GM23338 (cell line): Measurements from ENCODE around the gene NRL. TPM values are rescaled to one million over a fixed set of nuclear protein-coding genes. Genes with fewer than 3 reads are reported as not detected.

Experiments used
- ATAC-seq: fragments of 200-7000 bp; cut with Tn5 transposase; 3 replicates; pipeline ENCODE4 v1.9.1; 2020
- DNase-seq: peaks from one replicate; pipeline ENCODE4 v3.0.0-alpha.2; 2015; ENCODE audit warnings: low spot score
- H2AFZ ChIP-seq: fragments of 200-600 bp; sonication (generic); 2 replicates; pipeline ENCODE4 v1.8.0; 2016; ENCODE audit warnings: antibody characterized with exemption, mild to moderate bottlenecking, moderate library complexity
- H3F3A ChIP-seq: fragments of 200-600 bp; sonication (generic); replicated peaks from 2 replicates; pipeline ENCODE4 v1.8.0; 2017; ENCODE audit warnings: antibody characterized with exemption, mixed run types, low read depth
- H3K27ac ChIP-seq: fragments of 200-600 bp; sonication (generic); 2 replicates; pipeline ENCODE4 v1.6.1; 2016; ENCODE audit warnings: low read depth
- H3K27me3 ChIP-seq: fragments of 200-600 bp; sonication (generic); 2 replicates; pipeline ENCODE4 v1.8.0; 2016; ENCODE audit warnings: mild to moderate bottlenecking, mixed run types, moderate library complexity; ENCODE audit not compliant: insufficient read depth
- H3K36me3 ChIP-seq: fragments of 200-600 bp; sonication (generic); 2 replicates; pipeline ENCODE4 v1.8.0; 2016; ENCODE audit warnings: mild to moderate bottlenecking; ENCODE audit not compliant: insufficient read depth
- H3K4me1 ChIP-seq: fragments of 200-600 bp; sonication (generic); 2 replicates; pipeline ENCODE4 v1.8.0; 2016; ENCODE audit warnings: mild to moderate bottlenecking, moderate library complexity; ENCODE audit not compliant: insufficient read depth
- H3K4me2 ChIP-seq: fragments of 200-600 bp; sonication (generic); 2 replicates; pipeline ENCODE4 v1.7.1; 2017; ENCODE audit warnings: mixed run types
- H3K4me3 ChIP-seq: fragments of 200-600 bp; sonication (generic); 2 replicates; pipeline ENCODE4 v1.6.1; 2016; ENCODE audit warnings: mixed run types
- H3K79me2 ChIP-seq: fragments of 200-600 bp; sonication (generic); replicated peaks from 2 replicates; pipeline ENCODE4 v1.8.0; 2017; ENCODE audit warnings: mild to moderate bottlenecking; ENCODE audit not compliant: insufficient read depth
- H3K9me2 ChIP-seq: fragments of 200-600 bp; sonication (generic); 2 replicates; pipeline ENCODE4 v1.8.0; 2017; ENCODE audit not compliant: insufficient read depth
- H4K20me1 ChIP-seq: fragments of 200-600 bp; sonication (generic); replicated peaks from 2 replicates; pipeline ENCODE4 v1.8.0; 2017; ENCODE audit warnings: mild to moderate bottlenecking; ENCODE audit not compliant: insufficient read depth
- H3K27ac Mint-ChIP-seq: 2 replicates; pipeline ENCODE4 v1.8.0; 2020; ENCODE audit warnings: inconsistent platforms, mild to moderate bottlenecking, moderate library complexity, mixed read lengths
- H3K27me3 Mint-ChIP-seq: 3 replicates; pipeline ENCODE4 v1.8.0; 2022; ENCODE audit warnings: low read depth, mild to moderate bottlenecking, moderate library complexity, mixed read lengths, inconsistent platforms; ENCODE audit not compliant: insufficient read depth, poor library complexity
- H3K36me3 Mint-ChIP-seq: 3 replicates; pipeline ENCODE4 v1.8.0; 2021; ENCODE audit warnings: low read depth, mild to moderate bottlenecking, inconsistent platforms, moderate library complexity, mixed read lengths
- H3K4me1 Mint-ChIP-seq: 3 replicates; pipeline ENCODE4 v1.8.0; 2020; ENCODE audit warnings: mild to moderate bottlenecking, inconsistent platforms, mixed read lengths
- H3K4me3 Mint-ChIP-seq: 3 replicates; pipeline ENCODE4 v1.8.0; 2021; ENCODE audit warnings: moderate library complexity, mild to moderate bottlenecking, inconsistent platforms, mixed read lengths
- H3K9me3 Mint-ChIP-seq: 3 replicates; pipeline ENCODE4 v1.8.0; 2020; ENCODE audit warnings: moderate library complexity, mild to moderate bottlenecking, inconsistent platforms, mixed read lengths
- CREB1 ChIP-seq: fragments of 250-450 bp; sonication (Bioruptor Pico); IDR thresholded peaks from 2 replicates; pipeline ENCODE4 v1.5.0; 2020; ENCODE audit warnings: low read depth, mild to moderate bottlenecking, moderate library complexity
- CTCF ChIP-seq, 2 experiments: fragments of 200-600 bp in 1 of 2; sonication (generic) in 1 of 2; conservative IDR thresholded peaks; 2 replicates each; pipeline versions ENCODE4 v1.5.1 to v1.6.1; 2016 to 2017; ENCODE audit warnings: antibody characterized with exemption in 2 of 2, low read depth in 2 of 2, mild to moderate bottlenecking in 2 of 2, moderate library complexity in 1 of 2
- EZH2 ChIP-seq: fragments of 200-600 bp; sonication (generic); IDR thresholded peaks from one replicate; pipeline ENCODE4 v1.8.0; 2017; ENCODE audit warnings: antibody characterized with exemption, mild to moderate bottlenecking, low read depth; ENCODE audit not compliant: unreplicated experiment
- EZH2phosphoT487 ChIP-seq: fragments of 200-600 bp; sonication (generic); IDR thresholded peaks from one replicate; pipeline ENCODE4 v1.8.1; 2018; ENCODE audit warnings: antibody characterized with exemption; ENCODE audit not compliant: unreplicated experiment
- JUNB ChIP-seq: IDR thresholded peaks from one replicate; pipeline ENCODE4 v1.6.1; 2016; ENCODE audit warnings: antibody characterized with exemption; ENCODE audit not compliant: unreplicated experiment
- NANOG ChIP-seq: IDR thresholded peaks from 2 replicates; pipeline ENCODE4 v1.6.1; 2016; ENCODE audit warnings: antibody characterized with exemption, borderline replicate concordance
- POLR2AphosphoS5 ChIP-seq: IDR thresholded peaks from 2 replicates; pipeline ENCODE4 v1.6.1; 2016; ENCODE audit warnings: antibody characterized with exemption, low read depth
- REST ChIP-seq: IDR thresholded peaks from one replicate; pipeline ENCODE4 v1.6.1; 2018; ENCODE audit warnings: antibody characterized with exemption; ENCODE audit not compliant: unreplicated experiment
- STAT1 ChIP-seq: IDR thresholded peaks from one replicate; pipeline ENCODE4 v1.6.1; 2016; ENCODE audit warnings: antibody characterized with exemption; ENCODE audit not compliant: unreplicated experiment
- ZNF114 ChIP-seq: fragments of 250-450 bp; sonication (Bioruptor Pico); IDR thresholded peaks from 2 replicates; pipeline ENCODE4 v1.5.0; 2020; ENCODE audit warnings: mild to moderate bottlenecking, moderate library complexity
- ZNF331 ChIP-seq: fragments of 250-450 bp; sonication (Bioruptor Pico); IDR thresholded peaks from 2 replicates; pipeline ENCODE4 v1.5.0; 2020; ENCODE audit warnings: low read depth, mild to moderate bottlenecking, moderate library complexity
- polyA plus RNA-seq: library from polyadenylated mRNA; unstranded; fragments of >200 nt; fragmentation: Nextera tagmentation; extraction: Ambion mirVana; gene quantifications from 2 replicates; pipeline ENCODE4 v1.2.1, GENCODE V29; 2016
- total RNA-seq: library from RNA; depleted of rRNA; stranded (reverse); fragments of >200 nt; shearing (Covaris generic); gene quantifications from 2 replicates; pipeline ENCODE4 v1.2.3, GENCODE V29; 2014

Gene NRL
- total and polyA plus RNA-seq, 2 experiments from 2014 or later, result 1.8 to 2.2 TPM

- Mint-ChIP-seq H3K4me3 (peak overlapping the region; percentile 93), H3K9me3 (peaks cover 3% of the 10 kb centered on the region; the same call in 1 of the 3 replicates), H3K27me3 (peaks cover 21% of the 10 kb centered on the region), H3K4me1 (peaks cover 16% of the 10 kb centered on the region), H3K27ac (no peak overlapping the region), H3K36me3 (peaks cover 37% of the 10 kb centered on the region)
- TF ChIP-seq ZNF114 (CRISPR knock-in tag) (no peak), EZH2 (no peak)
- no peak for ATAC-seq
- Histone ChIP-seq H3K27ac (no peak overlapping the region), H3K4me2 (peak overlapping the region; percentile 78), H4K20me1 (no peaks in the 10 kb centered on the region; the same call in none of the 2 replicates), H3K4me1 (peaks cover 6% of the 10 kb centered on the region), H3K9me2 (no peaks in the 10 kb centered on the region), H2AFZ (no peak overlapping the region), H3K4me3 (peak overlapping the region; percentile 77), H3K36me3 (peaks cover 16% of the 10 kb centered on the region; the same call in 1 of the 2 replicates), H3K27me3 (no peaks in the 10 kb centered on the region), H3F3A (peaks cover 6% of the 10 kb centered on the region; the same call in 1 of the 2 replicates), H3K79me2 (peaks cover 11% of the 10 kb centered on the region)
- no peak for DNase-seq
These were observed 1.5 kb upstream of the NRL start for GRCh38 chr14:24116128-24116814.

- H3K4me1 ChIP-seq, result peaks cover 6% of the 10 kb centered on the region
- peaks cover 3% of the 10 kb centered on the region; the same call in 1 of the 3 replicates for H3K9me3 Mint-ChIP-seq
- H3K79me2 ChIP-seq, result peaks cover 11% of the 10 kb centered on the region
- H3K4me3 ChIP-seq, result peak overlapping the region; percentile 77
- peaks cover 16% of the 10 kb centered on the region; the same call in 1 of the 2 replicates for H3K36me3 ChIP-seq
- peak overlapping the region; percentile 78 for H3K4me2 ChIP-seq
- H3K9me2 ChIP-seq, result no peaks in the 10 kb centered on the region
- peak overlapping the region; percentile 93 for H3K4me3 Mint-ChIP-seq
- no peak overlapping the region for H2AFZ ChIP-seq
- H4K20me1 ChIP-seq, result no peaks in the 10 kb centered on the region; the same call in none of the 2 replicates
- no peak overlapping the region for H3K27ac ChIP-seq
- peaks cover 16% of the 10 kb centered on the region for H3K4me1 Mint-ChIP-seq
- no peaks in the 10 kb centered on the region for H3K27me3 ChIP-seq
- H3F3A ChIP-seq, result peaks cover 6% of the 10 kb centered on the region; the same call in 1 of the 2 replicates
- H3K27me3 Mint-ChIP-seq, result peaks cover 23% of the 10 kb centered on the region
- ATAC-seq, result peak; percentile 4
- H3K27ac Mint-ChIP-seq, result peak overlapping the region; percentile 91
- H3K36me3 Mint-ChIP-seq, result peaks cover 30% of the 10 kb centered on the region
- no peak for DNase-seq
- TF ChIP-seq ZNF114 (CRISPR knock-in tag) (no peak), STAT1 (no peak), ZNF331 (CRISPR knock-in tag) (no peak), CTCF (conservative IDR thresholded peaks at IDR 0.05; ENCODE audit: low read depth in 2 of 2) (no peak), REST (no peak), JUNB (no peak), EZH2phosphoT487 (no peak), EZH2 (no peak), POLR2AphosphoS5 (no peak), NANOG (no peak), CREB1 (CRISPR knock-in tag) (no peak)
These were observed 826 bp upstream of the NRL start for GRCh38 chr14:24115422-24116127.
